GM20000 (cell line): Measurements from ENCODE around the gene NKD1.
"Not testable (repeated sequence)": the region's sequence is repeated elsewhere in the genome, so short reads cannot be mapped to it uniquely, and the experiment has no call there.

Source experiments
- DNase-seq: peaks from one replicate; pipeline ENCODE4 v3.0.0; 2012; ENCODE audit warnings: low spot score
- TF ChIP-seq, protein P1 (sequence below): IDR thresholded peaks from 2 replicates; pipeline ENCODE4 v1.5.1; 2012; ENCODE audit warnings: mild to moderate bottlenecking, control low read depth; ENCODE audit errors: extremely low read depth, missing control alignments

NKD1 gene

DNA sequence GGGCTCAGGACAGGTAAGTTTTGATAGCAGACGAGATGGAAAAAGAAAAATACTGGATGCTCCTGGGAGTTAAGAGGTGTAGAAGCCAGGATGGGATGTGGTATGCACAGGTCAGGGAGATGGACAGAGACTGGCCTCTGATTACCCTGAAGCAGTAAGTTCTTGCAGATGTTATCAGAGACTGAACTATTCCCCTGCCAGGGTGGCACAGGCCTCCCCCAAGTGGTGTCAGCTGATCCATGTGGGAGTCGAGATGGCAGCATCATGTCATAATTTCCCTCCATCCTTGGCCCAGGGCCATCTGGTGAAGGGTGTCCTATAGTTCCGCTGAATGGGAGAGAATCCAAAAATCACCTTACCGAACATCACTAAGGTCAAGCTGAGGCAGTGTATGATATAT, 14.1 kb upstream of the NKD1 start:
- TF ChIP-seq, protein P1, sequence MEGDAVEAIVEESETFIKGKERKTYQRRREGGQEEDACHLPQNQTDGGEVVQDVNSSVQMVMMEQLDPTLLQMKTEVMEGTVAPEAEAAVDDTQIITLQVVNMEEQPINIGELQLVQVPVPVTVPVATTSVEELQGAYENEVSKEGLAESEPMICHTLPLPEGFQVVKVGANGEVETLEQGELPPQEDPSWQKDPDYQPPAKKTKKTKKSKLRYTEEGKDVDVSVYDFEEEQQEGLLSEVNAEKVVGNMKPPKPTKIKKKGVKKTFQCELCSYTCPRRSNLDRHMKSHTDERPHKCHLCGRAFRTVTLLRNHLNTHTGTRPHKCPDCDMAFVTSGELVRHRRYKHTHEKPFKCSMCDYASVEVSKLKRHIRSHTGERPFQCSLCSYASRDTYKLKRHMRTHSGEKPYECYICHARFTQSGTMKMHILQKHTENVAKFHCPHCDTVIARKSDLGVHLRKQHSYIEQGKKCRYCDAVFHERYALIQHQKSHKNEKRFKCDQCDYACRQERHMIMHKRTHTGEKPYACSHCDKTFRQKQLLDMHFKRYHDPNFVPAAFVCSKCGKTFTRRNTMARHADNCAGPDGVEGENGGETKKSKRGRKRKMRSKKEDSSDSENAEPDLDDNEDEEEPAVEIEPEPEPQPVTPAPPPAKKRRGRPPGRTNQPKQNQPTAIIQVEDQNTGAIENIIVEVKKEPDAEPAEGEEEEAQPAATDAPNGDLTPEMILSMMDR: no peak
- no peak for DNase-seq

DNA sequence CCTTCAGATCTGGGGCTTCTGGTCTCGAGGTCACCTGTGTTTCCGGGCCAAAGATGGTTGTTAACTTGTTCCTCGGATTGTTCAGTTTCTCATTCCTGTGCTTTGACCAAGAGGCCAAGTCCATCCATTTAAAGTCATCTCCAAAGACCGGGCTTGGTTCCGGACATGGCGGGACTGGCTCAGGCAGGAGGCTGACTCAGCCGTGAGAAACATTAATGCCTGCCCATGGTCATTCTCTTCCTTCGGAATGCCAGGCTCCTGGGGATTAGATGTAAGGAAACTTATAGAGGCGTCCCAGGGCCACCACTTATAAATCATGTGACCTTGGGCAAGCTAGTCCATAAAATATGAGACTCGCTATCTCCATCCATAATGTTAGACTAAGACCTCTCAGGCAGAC, 13.6 kb upstream of the NKD1 start:
- TF ChIP-seq, protein P1: no peak

DNA sequence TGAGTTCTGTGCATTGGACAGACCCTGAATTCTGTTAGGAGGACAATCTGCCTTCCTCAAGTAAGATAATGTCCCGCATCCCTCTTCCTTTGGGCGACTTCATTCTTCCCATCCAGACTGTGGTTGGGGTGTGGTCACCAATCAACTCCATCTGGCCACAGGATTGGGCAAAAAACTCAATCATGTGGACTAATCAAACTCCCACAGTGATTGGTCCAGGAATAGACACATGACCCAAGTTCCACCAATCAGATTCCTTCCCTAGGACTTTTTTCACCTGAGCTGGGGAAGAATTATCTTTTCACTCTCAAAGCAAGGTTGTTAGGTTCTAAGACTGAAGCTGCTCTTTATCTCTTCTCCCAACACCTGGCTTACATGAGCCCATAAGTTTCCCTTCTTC, 13.2 kb upstream of the NKD1 start:
- no peak for DNase-seq
- TF ChIP-seq, protein P1: no peak

More for the DNA sequence above, 13.6 kb upstream of the NKD1 start:
- no peak for DNase-seq

DNA sequence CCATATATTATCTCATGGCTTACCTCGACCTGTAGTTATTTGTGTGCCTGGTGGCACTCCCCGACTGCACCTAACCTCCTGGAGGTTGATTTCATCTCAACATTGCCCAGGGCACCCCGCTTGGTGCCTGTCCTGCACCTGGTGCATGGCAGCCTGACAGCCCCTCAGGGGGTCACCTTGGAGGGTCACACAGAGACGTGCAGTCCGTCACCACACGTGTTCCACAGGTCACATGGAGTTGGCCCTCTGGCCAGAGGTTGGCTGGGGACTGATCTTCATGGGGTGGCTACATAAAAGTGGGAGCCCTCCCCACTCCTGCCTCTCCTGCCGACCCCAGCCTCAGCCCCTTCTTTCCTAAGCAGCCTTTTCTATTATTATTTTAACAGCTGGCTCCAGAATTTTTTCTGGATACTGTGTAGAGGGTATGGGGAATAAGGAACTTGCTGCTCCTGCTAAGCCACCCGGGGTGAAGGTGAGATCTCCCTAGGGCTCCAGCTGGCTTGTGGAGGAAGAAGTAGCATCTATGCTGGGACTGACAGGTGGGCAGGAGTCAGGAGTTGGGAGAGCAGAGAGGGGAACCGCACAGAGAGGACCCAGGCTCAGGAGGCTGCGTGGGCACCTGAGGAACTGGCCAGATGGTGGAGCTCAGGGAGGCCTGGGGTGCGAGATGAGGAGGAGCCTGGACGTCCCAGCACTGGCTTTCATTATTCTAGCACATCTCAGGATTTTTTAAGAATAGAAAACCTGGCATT, 12.5 kb upstream of the NKD1 start:
- TF ChIP-seq, protein P1: no peak
- no peak for DNase-seq

DNA sequence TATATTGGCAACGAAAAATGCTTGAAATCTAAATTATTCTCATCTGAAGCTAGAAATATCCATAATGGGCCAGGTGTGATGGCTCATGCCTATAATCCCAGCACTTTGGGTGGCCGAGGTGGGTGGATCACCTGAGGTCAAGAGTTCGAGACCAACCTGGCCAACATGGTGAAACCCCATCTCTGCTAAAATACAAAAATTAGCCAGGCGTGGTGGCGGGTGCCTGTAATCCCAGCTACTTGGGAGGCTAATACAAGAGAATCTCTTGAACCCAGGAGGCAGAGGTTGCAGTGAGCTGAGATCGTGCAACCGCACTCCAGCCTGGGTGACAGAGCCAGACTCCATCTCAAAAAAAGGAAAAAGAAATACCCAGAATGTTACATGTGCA, 11.9 kb upstream of the NKD1 start:
- not testable (repeated sequence) for DNase-seq

DNA sequence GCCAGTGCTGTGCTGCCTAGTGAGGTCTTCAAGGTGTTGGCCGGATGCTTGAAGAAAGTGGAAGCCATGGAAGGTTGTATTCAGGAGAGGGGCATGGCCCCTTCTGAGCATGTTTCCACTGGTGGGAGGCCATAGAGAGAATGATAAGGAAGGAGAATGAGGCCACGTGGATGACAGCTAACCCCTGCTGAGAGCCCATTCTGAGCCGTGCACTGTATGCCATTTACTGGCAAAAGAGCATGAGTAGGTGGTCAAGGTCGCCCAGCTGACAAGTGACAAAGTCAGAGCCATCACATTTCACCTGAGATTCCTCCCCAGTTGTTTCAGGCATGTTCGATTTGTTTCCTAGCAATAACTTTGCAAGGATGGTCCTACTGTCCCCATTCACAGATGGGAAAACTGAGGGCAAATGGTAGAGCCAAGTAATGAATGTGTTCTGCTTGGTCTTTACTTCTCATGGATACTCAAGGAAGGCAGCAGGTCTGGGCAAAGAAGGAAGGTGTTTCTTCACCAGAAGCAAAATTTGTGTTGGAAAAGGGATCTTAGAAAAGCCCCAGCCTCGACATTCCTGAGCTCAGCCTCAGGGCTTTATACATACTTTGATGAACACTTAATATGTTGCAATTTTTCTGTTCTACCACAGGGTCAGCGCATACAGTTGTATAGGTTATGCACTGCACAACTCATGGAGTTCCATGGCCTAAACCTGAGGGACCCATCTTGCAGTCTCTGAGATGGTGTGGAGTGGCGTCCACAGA, 10.5 kb upstream of the NKD1 start:
- TF ChIP-seq, protein P1: no peak
- DNase-seq: no peak

DNA sequence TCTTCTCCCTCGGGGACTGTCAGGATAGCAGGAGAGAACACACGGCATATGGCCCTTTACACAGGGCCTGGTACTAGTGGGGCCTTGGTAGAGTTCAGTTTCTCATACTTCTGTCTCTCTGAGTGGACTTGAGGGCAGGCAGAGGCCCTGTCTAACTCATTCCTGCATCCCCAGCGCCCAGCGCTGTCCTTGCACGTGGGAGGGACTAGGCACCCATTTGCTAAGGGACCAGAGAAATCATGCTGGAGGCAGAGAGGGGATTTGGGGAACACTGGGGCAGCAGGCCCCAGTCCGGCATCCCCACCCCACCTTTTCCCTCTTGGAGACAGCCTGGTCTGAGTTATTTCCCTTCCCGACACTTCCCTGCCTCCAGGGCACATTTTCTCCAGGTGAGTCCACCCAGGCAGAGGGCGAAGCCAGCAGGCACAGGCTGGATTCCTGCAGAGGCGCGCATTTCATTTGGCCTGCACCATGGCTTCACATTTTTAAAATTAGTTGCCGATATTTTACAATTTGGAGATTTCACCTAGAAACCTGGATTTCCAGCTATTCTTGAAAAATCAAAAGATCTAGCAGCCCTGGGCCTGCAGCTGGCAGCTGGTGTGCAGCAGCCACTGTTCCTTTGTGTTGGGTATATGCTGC, 9.7 kb upstream of the NKD1 start:
- TF ChIP-seq, protein P1: no peak
- no peak for DNase-seq
